ENCODE data around the gene CDPF1. TPM values are rescaled to one million over a fixed set of nuclear protein-coding genes. Genes with fewer than 3 reads are reported as not detected.

CDPF1 gene
- total and polyA plus RNA-seq, 2 donors (not counting 3 experiments of a cell fraction or from before 2014, with no cell fraction given) = 9.7 to 9.9 TPM

- no peaks in the 10 kb centered on the region for H3K9me1 ChIP-seq (replicated peaks; ENCODE audit: control insufficient read depth, extremely low read depth, insufficient read depth, low read length)
- H3K79me2 ChIP-seq (ENCODE audit: control insufficient read depth, insufficient read depth, low read length) = no peaks in the 10 kb centered on the region
- H3K27me3 ChIP-seq (ENCODE audit: control insufficient read depth in 2 of 2, insufficient read depth in 2 of 2, low read length in 2 of 2) = no peaks in the 10 kb centered on the region
- H3K27ac ChIP-seq (ENCODE audit: insufficient read depth, low read depth, low read length) = no peak overlapping the region
- intact Hi-C loops (cut with micrococcal nuclease) = no loop called here
- H3K4me2 ChIP-seq (ENCODE audit: insufficient read depth, low read length) = no peak overlapping the region
- no peak overlapping the region for H3K4me3 ChIP-seq (replicated peaks in 1 of 3; ENCODE audit: insufficient read depth in 1 of 3, low read depth in 1 of 3, low read length in 3 of 3)
- TF ChIP-seq JUN (IDR thresholded peaks at IDR 0.05; ENCODE audit: borderline replicate concordance, insufficient read depth, insufficient read length, low read depth) (no peak), EZH2 (IDR thresholded peaks at IDR 0.05; ENCODE audit: borderline replicate concordance, low read depth, low read length, severe bottlenecking) (no peak), MYC (IDR thresholded peaks at IDR 0.05; ENCODE audit: low read depth, low read length) (no peak), MAX (IDR thresholded peaks at IDR 0.05; ENCODE audit: insufficient read depth, insufficient read length) (no peak), POLR2A (IDR thresholded peaks at IDR 0.05; ENCODE audit: low read depth, low read length) (no peak), GATA2 (IDR thresholded peaks at IDR 0.05; ENCODE audit: insufficient read depth, insufficient read length, low read depth, low read length) (no peak), FOS (IDR thresholded peaks at IDR 0.05; ENCODE audit: borderline replicate concordance, insufficient read depth, low read length) (no peak), POLR2AphosphoS5 (IDR thresholded peaks at IDR 0.05; ENCODE audit: insufficient read depth, low read depth, low read length) (no peak), CTCF (IDR thresholded peaks at IDR 0.05; ENCODE audit: extremely low read depth in 1 of 2, insufficient read depth in 1 of 2, low read depth in 1 of 2, low read length in 2 of 2) (no peak)
- FAIRE-seq = no peak
- no peak overlapping the region for H3K9ac ChIP-seq (replicated peaks; ENCODE audit: extremely low read depth, insufficient read depth, low read length)
- BruUV-seq (replicated peaks) = no TSS peak
- dilution Hi-C loops (cut with MboI; ENCODE audit: extremely low pct_ligation_motif_present, low sequenced_read_pairs) = no loop called here
- no peaks in the 10 kb centered on the region for H3K9me3 ChIP-seq (replicated peaks; ENCODE audit: control insufficient read depth, insufficient read depth, low read length)
- H3K36me3 ChIP-seq (ENCODE audit: control insufficient read depth in 2 of 2, extremely low read depth in 1 of 2, insufficient read depth in 2 of 2, low read length in 2 of 2) = no peaks in the 10 kb centered on the region
- no peaks in the 10 kb centered on the region for H3K4me1 ChIP-seq (ENCODE audit: control insufficient read depth, extremely low read depth, insufficient read depth, low read length)
- ChIA-PET POLR2A (interaction anchor here (0.5 kb wide), 1 partner anchor 582 kb away, joined by 4 read pairs; no protein-coding TSS in a partner anchor), CTCF (no interaction called here)
- no peaks in the 10 kb centered on the region for H4K20me1 ChIP-seq (replicated peaks; ENCODE audit: control insufficient read depth, extremely low read depth, insufficient read depth, low read length)
- no peak overlapping the region for H2AFZ ChIP-seq (ENCODE audit: low read depth, low read length)
- no peak for DNase-seq (ENCODE audit: low read depth, low spot score)
These were observed 9.2 kb downstream of the CDPF1 start for GRCh38 chr22:46240907-46241306.

All from endothelial cell of umbilical vein (primary cell).